HEK293T (cell line): ENCODE data around the gene UAP1L1.

ENCODE experiments used
- CTCF ChIA-PET: fragments of 350-600 bp; formaldehyde crosslinking; extraction: SDS; loops from one replicate; lab custom pipeline; 2021; ENCODE audit warnings: antibody characterized with exemption, inconsistent platforms; lab: Yijun Ruan, JAX
- POLR2A ChIA-PET: fragments of 350-600 bp; formaldehyde crosslinking; extraction: SDS; loops from one replicate; lab custom pipeline; 2020; ENCODE audit warnings: antibody characterized with exemption, inconsistent platforms; lab: Yijun Ruan, JAX
- DNase-seq: peaks from one replicate; pipeline ENCODE4 v3.0.0; 2012; ENCODE audit warnings: mixed read lengths; ENCODE audit errors: extremely low spot score
- ARNT ChIP-seq: fragments of 450-650 bp; IDR thresholded peaks from 2 replicates; pipeline ENCODE4 v1.6.1; 2017; ENCODE audit warnings: mild to moderate bottlenecking
- BHLHE40 ChIP-seq: fragments of 450-650 bp; IDR thresholded peaks from 2 replicates; pipeline ENCODE4 v1.6.1; 2016; ENCODE audit warnings: mild to moderate bottlenecking, moderate library complexity, borderline replicate concordance
- CTBP1 ChIP-seq: fragments of 450-650 bp; IDR thresholded peaks from 2 replicates; pipeline ENCODE4 v1.6.1; 2016; ENCODE audit warnings: borderline replicate concordance
- ELF4 ChIP-seq: fragments of 450-650 bp; IDR thresholded peaks from 2 replicates; pipeline ENCODE4 v1.6.1; 2017; ENCODE audit warnings: antibody characterized with exemption
- FOXA1 ChIP-seq: fragments of 450-650 bp; IDR thresholded peaks from 2 replicates; pipeline ENCODE4 v1.6.1; 2016; ENCODE audit warnings: mild to moderate bottlenecking
- FOXK2 ChIP-seq: fragments of 450-650 bp; IDR thresholded peaks from 2 replicates; pipeline ENCODE4 v1.6.1; 2016; ENCODE audit warnings: mild to moderate bottlenecking
- FOXM1 ChIP-seq: fragments of 450-650 bp; IDR thresholded peaks from 2 replicates; pipeline ENCODE4 v1.6.1; 2017; ENCODE audit warnings: mild to moderate bottlenecking, borderline replicate concordance
- HDGF ChIP-seq: fragments of 450-650 bp; IDR thresholded peaks from 2 replicates; pipeline ENCODE4 v1.6.1; 2017; ENCODE audit warnings: antibody characterized with exemption, borderline replicate concordance
- L3MBTL2 ChIP-seq: fragments of 450-650 bp; conservative IDR thresholded peaks from 2 replicates; pipeline ENCODE4 v1.6.1; 2016; ENCODE audit warnings: mild to moderate bottlenecking
- LEF1 ChIP-seq: fragments of 450-650 bp; IDR thresholded peaks from 2 replicates; pipeline ENCODE4 v1.6.1; 2017; ENCODE audit warnings: mild to moderate bottlenecking, borderline replicate concordance
- NFRKB ChIP-seq: fragments of 450-650 bp; IDR thresholded peaks from 2 replicates; pipeline ENCODE4 v1.6.1; 2016; ENCODE audit warnings: mild to moderate bottlenecking, moderate library complexity
- SP1 ChIP-seq: fragments of 450-650 bp; IDR thresholded peaks from 2 replicates; pipeline ENCODE4 v1.6.1; 2017
- SUZ12 ChIP-seq: fragments of 450-650 bp; IDR thresholded peaks from 2 replicates; pipeline ENCODE4 v1.6.1; 2016; ENCODE audit warnings: mild to moderate bottlenecking
- TARDBP ChIP-seq: fragments of 450-650 bp; IDR thresholded peaks from 2 replicates; pipeline ENCODE4 v1.6.1; 2016
- ZNF384 ChIP-seq: fragments of 450-650 bp; IDR thresholded peaks from 2 replicates; pipeline ENCODE4 v1.6.1; 2016
- TF ChIP-seq, protein P1 (sequence below): fragments of 450-650 bp; IDR thresholded peaks from 2 replicates; pipeline ENCODE4 v1.6.1; 2016

UAP1L1 gene

GRCh38 chr9:137088121-137088520, 10.8 kb downstream of the UAP1L1 start:
- TF ChIP-seq TARDBP, result no peak
- TF ChIP-seq BHLHE40, result no peak
- no peak for TF ChIP-seq FOXA1
- TF ChIP-seq NFRKB, result no peak
- no peak for TF ChIP-seq FOXM1
- no peak for TF ChIP-seq HDGF
- TF ChIP-seq FOXK2, result no peak
- no peak for TF ChIP-seq ZNF384
- ChIA-PET POLR2A (interaction anchor here (1.0 to 1.1 kb wide), 2 partner anchors 9 to 153 kb away, joined by 3 to 4 read pairs; partner anchors contain the start of gene TUBB4B), CTCF (interaction anchor here (1.0 kb wide), 1 partner anchor 41 kb away, joined by 3 read pairs; no protein-coding TSS in a partner anchor)
- DNase-seq, result no peak

DNA sequence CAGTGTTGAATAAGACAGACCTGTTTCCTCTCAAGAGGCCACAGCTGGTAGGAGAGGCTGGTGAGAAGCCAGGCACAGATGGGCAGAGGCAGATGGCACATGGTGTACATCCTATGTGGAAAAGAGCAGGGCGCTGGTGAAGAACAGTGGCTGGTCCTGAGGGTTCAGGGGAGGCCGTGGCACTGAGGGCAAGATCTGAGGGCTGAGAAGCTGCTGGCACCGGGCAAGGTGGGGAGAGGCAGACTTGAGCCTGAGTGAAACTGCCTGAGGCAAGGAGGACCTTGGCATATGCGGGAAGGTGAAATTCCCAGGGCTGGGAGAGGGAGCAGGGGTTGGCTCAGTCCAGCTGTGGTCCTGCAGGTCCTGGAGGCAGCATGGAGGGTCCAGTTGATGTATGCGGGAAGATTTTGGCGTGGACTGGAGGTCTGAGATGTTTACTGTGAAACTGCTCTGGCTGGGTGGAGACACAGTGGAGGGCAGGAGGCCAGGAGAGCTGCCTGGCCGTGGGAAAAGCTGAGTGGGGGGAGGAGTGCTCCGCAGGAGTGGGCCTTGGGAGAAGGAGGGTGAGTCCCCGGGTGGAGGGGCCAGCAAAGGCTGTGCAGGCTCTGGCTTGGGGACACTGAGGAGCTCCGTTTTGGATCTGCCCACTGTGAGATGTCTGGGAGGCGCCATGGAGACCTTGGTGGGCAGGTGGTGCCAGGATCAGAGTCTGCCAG, 12.1 kb downstream of the UAP1L1 start:
- POLR2A ChIA-PET, result interaction anchor here (1.6 kb wide), 1 partner anchor 19 kb away, joined by 4 read pairs; the partner anchor contains the start of gene SAPCD2

DNA sequence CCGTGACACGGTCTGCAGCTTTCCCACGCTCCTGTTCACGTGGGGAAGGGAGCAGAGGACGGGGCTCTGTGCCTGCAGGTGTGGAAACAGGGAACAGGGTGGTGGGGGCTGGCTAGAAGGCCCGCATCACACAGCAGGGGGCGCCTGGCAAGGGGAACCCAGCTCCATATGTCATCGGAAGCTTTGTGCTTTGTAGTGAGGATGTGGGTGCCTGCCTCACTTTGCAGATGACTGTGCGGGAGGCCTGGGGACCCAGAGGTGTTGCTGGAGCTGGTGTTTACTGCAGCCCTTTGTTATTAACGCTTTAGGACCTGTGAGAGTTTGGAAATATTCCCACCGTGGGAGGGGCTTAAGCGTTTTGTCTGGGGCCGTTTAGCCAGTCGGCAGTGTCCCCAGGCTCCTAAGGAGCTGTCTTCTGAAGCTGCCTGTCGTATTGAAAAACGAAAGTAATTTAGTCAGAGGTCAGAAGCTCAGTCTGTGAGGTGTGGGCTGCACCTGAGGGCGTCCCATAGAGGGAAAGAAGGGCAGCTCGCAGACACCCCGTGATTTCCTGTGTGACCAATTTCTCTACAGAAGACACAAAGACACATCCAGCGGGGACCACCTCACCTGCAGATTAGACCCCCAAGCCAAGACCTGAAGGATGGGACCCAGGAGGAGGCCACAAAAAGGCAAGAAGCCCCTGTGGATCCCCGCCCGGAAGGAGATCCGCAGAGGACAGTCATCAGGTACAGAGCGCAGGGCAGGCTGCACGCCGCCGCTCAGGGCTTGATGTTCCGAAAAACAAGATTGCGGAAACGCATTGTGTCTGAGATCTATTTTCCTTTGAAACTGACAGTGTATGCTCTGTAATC, 18.6 kb downstream of the UAP1L1 start:
- DNase-seq, result no peak
- POLR2A ChIA-PET, result interaction anchor here (1.9 kb wide), 1 partner anchor 9 kb away, joined by 6 read pairs; the partner anchor contains the start of gene MAN1B1
- TF ChIP-seq TARDBP, result no peak
- TF ChIP-seq, protein P1, sequence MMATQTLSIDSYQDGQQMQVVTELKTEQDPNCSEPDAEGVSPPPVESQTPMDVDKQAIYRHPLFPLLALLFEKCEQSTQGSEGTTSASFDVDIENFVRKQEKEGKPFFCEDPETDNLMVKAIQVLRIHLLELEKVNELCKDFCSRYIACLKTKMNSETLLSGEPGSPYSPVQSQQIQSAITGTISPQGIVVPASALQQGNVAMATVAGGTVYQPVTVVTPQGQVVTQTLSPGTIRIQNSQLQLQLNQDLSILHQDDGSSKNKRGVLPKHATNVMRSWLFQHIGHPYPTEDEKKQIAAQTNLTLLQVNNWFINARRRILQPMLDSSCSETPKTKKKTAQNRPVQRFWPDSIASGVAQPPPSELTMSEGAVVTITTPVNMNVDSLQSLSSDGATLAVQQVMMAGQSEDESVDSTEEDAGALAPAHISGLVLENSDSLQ, result no peak
- no peak for TF ChIP-seq NFRKB
- TF ChIP-seq CTBP1, result no peak
- TF ChIP-seq FOXM1, result no peak
- no peak for TF ChIP-seq ARNT
- no peak for TF ChIP-seq HDGF
- no peak for TF ChIP-seq L3MBTL2
- no peak for TF ChIP-seq SP1
- TF ChIP-seq ELF4, result no peak
- no peak for TF ChIP-seq FOXK2
- TF ChIP-seq ZNF384, result no peak
- CTCF ChIA-PET, result interaction anchor here (1.0 kb wide), 1 partner anchor 9 kb away, joined by 3 read pairs; the partner anchor contains the start of gene MAN1B1

More for the DNA sequence above, 12.1 kb downstream of the UAP1L1 start:
- CTCF ChIA-PET, result interaction anchor here (1.0 kb wide), 1 partner anchor 42 kb away, joined by 3 read pairs; no protein-coding TSS in a partner anchor
- TF ChIP-seq ARNT, result no peak
- no peak for TF ChIP-seq ZNF384
- TF ChIP-seq ELF4, result no peak
- no peak for TF ChIP-seq NFRKB
- TF ChIP-seq TARDBP, result no peak
- TF ChIP-seq HDGF, result no peak
- DNase-seq, result no peak

DNA sequence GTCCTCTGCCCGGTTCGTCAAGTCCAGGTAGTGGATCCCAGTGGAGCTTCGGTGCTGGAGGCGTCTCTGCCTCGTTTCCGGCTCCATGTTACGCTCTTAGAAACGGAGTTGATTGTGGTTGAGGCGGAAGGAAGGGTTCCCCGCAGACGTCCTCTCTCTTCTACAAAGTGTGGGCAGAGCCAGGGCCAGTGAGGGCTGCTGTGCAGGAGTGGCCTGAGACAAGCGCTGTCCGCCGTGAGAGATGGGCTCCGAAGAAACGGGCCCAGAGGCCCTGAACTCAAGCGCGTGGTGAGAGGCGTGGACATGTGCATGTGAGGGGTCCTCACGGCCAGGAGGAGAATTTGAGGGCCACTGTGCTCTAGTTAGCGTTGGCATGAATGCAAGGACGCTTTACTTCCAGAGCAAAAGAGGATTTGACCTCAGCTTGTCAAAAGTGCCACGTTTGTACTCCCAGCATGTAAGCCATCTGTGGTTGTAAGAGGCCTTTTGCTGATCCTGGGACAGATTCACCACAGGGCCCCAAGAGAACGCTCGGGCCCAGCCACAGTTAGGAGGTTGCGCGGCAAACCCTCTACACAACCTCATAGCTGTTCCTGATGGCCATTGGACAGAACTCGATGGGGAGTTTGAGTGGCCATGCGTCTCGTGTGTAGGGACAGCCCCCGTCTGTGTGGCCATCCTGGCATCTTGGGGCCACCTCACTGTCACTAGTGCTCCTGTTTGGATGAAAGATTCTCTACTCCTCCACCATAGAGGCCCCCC, 19.6 kb downstream of the UAP1L1 start:
- no peak for TF ChIP-seq ELF4
- no peak for TF ChIP-seq FOXA1
- TF ChIP-seq FOXK2, result no peak
- TF ChIP-seq, protein P1, result no peak
- no peak for TF ChIP-seq LEF1
- no peak for TF ChIP-seq SP1
- TF ChIP-seq ARNT, result no peak
- no peak for TF ChIP-seq NFRKB
- no peak for TF ChIP-seq ZNF384
- TF ChIP-seq L3MBTL2, result no peak
- no peak for TF ChIP-seq HDGF
- no peak for TF ChIP-seq FOXM1
- no peak for TF ChIP-seq TARDBP
- no peak for TF ChIP-seq SUZ12
- ChIA-PET CTCF (interaction anchor here (1.0 kb wide), 1 partner anchor 10 kb away, joined by 3 read pairs; the partner anchor contains the start of gene MAN1B1), POLR2A (interaction anchor here (0.8 to 1.9 kb wide), 3 partner anchors 9 to 10 kb away, joined by 4 to 7 read pairs (median 6); partner anchors contain the start of gene MAN1B1)
- DNase-seq, result no peak

- ChIA-PET POLR2A (interaction anchor here (0.8 to 1.3 kb wide), 2 partner anchors 10 to 11 kb away, joined by 4 to 7 read pairs; partner anchors contain the start of gene MAN1B1), CTCF (no interaction called here)
- DNase-seq, result no peak
Observed at GRCh38 chr9:137097761-137098462, 20.6 kb downstream of the UAP1L1 start.

More at GRCh38 chr9:137097761-137098462, 20.6 kb downstream of the UAP1L1 start:
- TF ChIP-seq FOXM1, result no peak
- no peak for TF ChIP-seq NFRKB
- no peak for TF ChIP-seq FOXA1
- TF ChIP-seq SUZ12, result no peak
- no peak for TF ChIP-seq LEF1
- TF ChIP-seq, protein P1, result no peak
- TF ChIP-seq CTBP1, result no peak
- TF ChIP-seq SP1, result no peak
- TF ChIP-seq L3MBTL2, result no peak
- no peak for TF ChIP-seq ELF4
- TF ChIP-seq HDGF, result no peak
- TF ChIP-seq ZNF384, result no peak
- no peak for TF ChIP-seq BHLHE40
- TF ChIP-seq TARDBP, result no peak
- TF ChIP-seq ARNT, result no peak
- no peak for TF ChIP-seq FOXK2
